GM18511 (cell line): ENCODE measurements around the gene FOXO6.

Source experiments
- ATAC-seq: cut with Tn5 transposase; IDR thresholded peaks from one replicate; pipeline ENCODE4 v1.9.1; 2021; ENCODE audit warnings: mild to moderate bottlenecking, moderate library complexity; ENCODE audit not compliant: unreplicated experiment

Gene FOXO6

DNA sequence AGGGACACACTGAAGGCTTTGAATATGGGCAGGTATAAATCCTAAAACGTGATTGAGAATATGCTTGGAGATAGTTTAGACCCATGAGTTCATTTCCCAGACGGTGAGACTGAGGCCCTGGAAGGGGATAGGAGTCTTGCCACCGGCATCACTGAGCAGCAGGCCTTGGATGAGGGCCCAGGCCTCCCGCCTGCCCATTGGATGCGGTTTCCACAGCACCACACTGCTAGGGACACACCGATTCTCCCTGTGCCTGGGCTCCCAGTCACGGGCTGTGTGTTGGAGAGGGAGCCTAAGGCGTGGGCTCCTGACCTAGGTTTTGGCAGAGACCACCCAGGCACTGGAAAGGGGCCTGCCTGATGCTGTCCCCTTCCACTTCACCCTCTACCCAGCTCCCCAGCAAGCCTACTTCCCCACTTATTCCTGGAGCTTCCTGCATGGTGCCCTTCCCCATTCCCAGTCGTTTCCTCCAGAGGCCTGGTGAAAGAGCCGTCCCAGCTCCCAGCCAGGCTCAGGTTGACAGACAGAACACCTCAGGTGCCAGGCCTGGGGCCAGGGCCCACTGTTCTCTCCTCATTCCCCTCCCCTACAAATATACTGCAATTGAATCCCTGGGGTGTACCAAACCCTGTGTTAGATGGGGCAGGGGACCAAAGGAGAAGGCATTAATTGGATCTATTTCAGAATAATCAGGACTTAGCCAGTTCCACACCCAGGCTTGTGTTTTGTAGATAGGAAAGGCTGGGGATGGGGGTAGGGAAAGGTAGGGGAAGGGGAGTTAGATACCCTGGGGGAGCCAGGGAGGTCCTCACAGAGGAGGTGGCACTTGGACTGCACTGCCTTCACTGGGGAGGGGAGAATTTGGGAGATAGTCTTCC is 3.4 kb downstream of the FOXO6 start:
- ATAC-seq, result no peak

DNA sequence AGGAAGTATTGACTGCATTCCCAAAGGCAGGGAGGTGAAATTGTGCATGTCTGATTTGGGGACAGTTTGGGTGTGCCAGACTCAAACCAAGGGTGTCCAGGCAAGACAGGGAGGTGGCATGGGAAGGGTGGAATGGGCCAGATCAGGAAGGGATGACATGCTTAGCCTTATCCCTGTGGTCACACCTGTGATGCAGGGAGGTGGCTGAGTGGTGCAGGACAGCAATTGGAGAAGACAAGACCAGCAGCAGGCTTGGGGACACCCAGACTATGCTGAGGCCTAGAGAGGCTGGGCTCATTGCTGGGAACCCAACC is 4.0 kb downstream of the FOXO6 start:
- no peak for ATAC-seq

DNA sequence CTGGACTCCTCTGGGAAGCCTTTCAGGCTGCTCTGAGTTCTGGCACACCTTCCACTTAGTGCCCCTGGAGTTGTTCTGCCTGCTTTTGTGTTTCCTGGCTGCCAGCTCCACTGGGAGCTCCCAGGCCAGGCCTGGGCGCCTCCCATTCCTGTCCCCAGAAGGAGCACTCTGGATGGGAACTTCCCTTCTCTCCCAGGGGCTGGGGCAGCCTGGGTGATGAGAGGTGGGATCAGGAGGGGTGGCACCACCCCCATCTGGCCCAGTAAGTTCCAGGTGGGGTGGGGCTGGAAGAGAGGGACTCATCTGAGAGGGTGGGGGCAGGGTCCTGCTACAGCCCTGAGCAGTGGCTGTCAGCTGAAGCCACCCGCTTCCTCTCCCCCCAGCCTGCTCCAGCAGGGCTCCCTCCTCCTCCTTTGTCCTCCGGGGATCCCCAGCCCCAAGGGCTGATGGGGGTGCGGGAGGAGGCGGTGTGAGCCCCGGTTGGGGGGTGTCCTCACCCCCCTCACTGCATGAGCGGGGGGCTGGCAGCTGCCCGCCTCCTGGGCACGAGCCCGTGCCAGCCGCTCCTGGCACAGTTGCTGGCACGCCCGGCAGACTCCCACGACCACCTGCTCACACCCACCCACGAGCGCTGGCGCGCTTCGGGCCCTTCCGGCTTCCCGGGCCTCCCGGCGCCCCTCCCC is 4.7 kb downstream of the FOXO6 start:
- no peak for ATAC-seq

GRCh38 chr1:41366455-41367287 is 5.4 kb downstream of the FOXO6 start:
- ATAC-seq, result no peak

DNA sequence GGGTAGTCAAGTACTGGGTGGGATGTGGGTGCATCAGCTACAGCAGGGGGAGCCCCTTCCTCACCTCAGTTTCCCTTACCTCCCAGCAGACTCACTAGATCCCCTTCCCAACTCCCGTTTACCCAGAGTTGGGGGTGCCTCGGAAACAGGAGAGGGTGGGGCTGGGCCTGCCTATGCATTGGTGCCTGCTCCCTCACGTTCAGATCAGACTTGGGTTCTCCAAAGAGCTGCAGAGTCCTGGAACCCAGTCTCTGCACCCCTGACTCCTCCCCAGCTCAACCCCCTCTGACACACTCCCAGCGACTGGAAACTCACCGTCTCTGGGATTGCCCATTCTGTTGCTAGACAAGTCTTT is 6.0 kb downstream of the FOXO6 start:
- no peak for ATAC-seq

GRCh38 chr1:41368366-41368765 is 7.1 kb downstream of the FOXO6 start:
- no peak for ATAC-seq

DNA sequence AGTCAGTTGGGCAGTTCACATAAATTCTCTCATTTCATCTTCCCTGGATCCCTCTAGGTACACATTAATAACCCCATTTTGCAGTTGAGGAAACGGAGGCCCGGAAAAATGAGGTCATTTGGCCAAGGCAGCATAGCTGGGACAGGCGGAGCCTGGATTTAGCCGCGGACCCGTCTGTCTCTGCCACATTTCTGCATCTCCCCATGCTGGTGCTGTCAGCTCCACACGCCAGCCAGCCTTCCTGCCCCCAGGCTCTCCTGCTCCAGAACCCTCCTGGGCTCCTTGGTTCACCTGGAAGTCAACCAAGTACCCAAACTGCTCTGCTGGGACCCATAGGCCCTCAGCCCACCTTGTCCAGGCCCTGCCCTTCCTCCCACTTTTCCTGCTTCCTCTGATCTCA is 7.6 kb downstream of the FOXO6 start:
- ATAC-seq, result no peak

- ATAC-seq, result no peak
These were observed 8.3 kb downstream of the FOXO6 start for GRCh38 chr1:41369531-41369930.

- no peak for ATAC-seq
These were observed 9.0 kb downstream of the FOXO6 start for GRCh38 chr1:41370225-41370624.

DNA sequence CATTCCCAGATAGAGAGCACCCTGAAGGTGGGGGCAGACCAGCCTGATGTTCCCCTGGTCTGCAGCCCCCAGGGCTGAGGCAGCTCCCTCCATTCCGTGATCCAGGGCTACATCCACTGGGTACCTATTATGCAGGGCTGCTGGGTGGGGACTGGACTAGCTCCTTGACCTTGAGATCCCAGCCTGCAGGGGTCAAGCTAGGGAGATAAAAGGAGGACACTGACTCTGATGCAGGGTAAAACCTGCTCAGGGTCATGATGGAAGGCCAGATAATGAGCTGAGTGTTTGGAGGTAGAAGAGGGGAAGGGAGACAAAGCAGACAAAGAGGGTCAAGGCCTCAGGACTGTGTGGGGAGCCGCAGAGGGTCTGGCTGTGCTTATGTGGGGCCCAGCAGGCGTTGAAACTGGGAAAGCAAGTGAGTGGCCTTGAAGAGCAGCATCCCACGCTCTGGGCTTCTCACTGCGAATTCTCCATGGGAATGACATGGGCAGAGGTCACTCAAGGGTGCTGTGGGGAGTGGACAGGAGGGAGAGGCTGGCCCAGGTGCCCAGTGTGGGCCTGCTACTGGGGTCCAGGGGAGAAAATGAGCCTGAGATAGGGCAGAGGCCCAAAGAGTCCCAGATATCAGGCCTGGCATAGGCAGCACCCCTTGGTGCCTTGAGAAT is 9.7 kb downstream of the FOXO6 start:
- ATAC-seq, result no peak

DNA sequence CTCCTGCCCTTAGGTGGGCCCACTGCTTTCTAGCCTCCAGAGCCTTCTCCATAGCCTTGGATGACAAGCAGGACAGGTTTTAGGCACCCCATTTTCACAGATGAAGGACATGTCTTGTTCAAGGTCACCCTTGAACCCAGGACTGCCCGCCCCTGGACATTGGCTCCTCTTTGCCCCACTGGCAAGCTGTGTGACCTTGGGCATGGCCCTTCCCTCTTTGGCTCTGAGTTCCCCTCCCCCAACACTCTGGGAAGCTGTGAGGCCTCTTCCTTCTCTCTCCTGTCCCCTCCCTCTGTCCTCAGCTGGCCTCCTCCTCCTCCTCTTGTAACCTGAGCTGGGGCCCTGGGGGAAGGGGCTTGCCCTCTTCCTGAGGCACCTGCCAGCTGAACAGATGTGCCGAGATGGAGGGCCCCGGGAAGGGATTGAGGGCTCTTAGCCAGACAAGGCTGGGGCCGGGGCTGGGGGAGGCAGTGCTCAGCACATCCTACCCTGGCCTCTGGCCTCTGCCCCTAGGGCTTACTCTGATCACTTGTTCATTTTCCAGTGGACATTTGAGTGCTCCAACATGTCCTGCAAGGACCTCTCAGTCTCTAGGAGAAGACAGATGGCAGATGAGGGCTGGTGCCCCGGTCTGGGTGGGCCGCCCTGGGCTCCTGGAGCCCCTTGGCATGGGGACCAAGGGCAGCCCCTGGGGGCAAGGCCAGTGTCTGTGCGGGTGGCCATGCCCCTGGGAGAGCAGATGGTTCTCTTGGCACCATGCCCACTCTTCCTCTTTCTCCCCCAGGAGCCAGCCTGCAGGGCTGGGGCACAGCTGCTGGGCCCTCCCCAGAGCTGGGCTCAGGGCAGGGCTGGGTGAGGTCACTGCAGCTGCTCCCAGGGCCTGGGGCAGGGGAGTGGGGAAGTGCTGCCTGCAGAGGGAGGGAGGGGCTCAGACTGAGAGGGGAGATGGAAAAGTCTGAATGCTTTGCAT is 10.7 kb downstream of the FOXO6 start:
- ATAC-seq, result no peak

DNA sequence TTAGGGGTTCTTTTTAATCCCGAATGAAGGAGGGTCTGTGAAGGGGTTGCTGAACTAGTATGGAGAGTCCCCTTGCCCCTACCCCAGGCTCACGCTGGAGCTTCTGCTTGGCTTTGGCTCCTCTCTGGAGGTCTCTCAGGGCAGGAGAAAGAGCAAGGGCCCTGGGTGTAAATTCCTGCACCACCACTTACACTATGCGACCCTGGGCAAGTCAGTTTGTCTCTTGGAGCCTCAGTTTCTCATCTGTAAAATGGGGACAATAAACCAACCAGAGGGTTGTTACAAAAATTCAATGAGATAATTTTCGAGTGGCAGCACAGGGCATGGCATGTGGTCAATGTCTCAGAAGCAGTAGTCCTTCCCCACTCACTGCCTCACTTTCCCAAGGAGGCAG is 11.4 kb downstream of the FOXO6 start:
- ATAC-seq, result no peak

DNA sequence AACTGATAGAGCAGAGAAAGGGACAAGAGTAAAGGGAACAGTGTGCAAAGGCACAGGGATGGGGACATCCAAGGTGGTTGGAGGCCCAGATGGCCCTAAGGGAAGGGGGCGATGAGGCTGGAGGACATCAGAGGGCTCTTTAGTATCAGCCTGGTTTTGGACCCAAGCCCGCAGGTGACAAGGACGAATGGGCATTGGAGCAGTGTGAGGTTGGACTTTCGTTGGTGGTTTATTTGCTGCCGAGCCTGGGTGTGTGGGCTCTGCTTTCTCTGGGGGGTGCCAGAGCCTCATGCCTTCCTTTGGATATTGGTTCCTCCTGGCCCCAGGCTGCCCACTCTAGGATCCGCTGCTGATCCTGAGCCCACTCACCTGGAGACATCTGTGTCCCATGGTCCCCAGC is 12.1 kb downstream of the FOXO6 start:
- ATAC-seq, result no peak

- ATAC-seq, result no peak
These were observed 13.5 kb downstream of the FOXO6 start for GRCh38 chr1:41374711-41375110.

DNA sequence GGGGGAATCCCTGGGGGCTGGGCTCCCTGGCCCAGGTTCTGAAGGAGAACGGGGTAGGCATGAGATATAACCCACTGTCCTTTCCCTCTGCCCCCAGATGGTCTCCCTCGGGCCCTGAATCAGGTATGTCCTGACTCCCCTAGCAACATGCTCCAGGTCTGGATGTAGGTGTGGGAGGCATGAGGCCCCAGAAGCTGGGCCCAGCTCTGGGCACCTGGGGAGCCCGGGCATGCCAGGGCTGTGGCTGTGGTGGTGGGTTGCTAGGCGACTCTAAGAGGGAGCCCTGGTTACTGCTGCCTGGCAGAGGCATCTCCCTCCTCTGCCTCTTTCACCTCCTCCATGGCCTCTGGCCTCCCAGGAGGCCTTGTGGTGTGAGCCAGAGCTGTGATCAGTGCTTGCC is 16.2 kb downstream of the FOXO6 start:
- ATAC-seq, result no peak

- ATAC-seq, result no peak
These were observed 17.0 kb downstream of the FOXO6 start for GRCh38 chr1:41378222-41378621.

DNA sequence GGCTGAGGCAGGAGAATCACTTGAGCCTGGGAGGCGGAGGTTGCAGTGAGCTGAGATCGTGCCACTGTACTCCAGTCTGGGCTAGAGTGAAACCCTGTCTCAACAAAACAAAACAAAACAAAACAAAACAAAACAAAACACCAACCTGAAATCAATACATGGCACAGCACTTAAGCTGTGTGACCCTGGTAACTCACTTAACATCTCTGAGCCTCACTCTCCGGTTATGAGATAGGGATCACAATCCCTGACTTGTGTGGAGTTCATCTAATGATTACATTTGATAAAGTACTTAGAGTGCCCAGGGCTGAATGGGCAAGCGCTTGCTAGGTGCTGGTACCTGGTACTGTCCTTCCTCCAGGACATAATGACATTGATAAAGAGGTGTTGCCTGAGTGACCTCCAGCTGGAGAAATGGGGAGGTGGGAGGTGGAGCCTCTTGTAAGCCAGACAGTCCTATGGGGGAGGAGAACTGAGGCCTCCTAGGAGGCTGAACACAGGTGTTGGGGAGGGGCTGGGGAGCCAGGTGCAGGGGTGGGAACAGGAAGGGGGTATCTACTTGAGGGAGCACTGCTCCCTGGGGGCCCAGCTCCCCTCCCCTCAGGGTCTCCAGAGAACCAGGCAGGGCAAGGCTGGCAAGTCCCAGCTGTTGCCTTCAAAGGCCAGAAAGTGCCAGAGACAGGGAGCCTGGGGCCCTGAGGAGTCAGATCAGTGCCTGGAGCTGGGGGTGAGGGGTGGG is 17.9 kb downstream of the FOXO6 start:
- no peak for ATAC-seq

- ATAC-seq, result no peak
These were observed 18.5 kb downstream of the FOXO6 start for GRCh38 chr1:41379738-41380130.

- ATAC-seq, result no peak
These were observed 19.0 kb downstream of the FOXO6 start for GRCh38 chr1:41380195-41380594.
